HG03460 (cell line): ENCODE measurements around the gene CFAP410.
"Not testable (repeated sequence)": the region's sequence is repeated elsewhere in the genome, so short reads cannot be mapped to it uniquely, and the experiment has no call there.

ENCODE experiments used
- ATAC-seq: cut with Tn5 transposase; IDR thresholded peaks from one replicate; pipeline ENCODE4 v1.9.1; 2021; ENCODE audit not compliant: unreplicated experiment

The CFAP410 gene

GRCh38 chr21:44288251-44289110 is 50.7 kb downstream of the CFAP410 start:
- no peak for ATAC-seq

DNA sequence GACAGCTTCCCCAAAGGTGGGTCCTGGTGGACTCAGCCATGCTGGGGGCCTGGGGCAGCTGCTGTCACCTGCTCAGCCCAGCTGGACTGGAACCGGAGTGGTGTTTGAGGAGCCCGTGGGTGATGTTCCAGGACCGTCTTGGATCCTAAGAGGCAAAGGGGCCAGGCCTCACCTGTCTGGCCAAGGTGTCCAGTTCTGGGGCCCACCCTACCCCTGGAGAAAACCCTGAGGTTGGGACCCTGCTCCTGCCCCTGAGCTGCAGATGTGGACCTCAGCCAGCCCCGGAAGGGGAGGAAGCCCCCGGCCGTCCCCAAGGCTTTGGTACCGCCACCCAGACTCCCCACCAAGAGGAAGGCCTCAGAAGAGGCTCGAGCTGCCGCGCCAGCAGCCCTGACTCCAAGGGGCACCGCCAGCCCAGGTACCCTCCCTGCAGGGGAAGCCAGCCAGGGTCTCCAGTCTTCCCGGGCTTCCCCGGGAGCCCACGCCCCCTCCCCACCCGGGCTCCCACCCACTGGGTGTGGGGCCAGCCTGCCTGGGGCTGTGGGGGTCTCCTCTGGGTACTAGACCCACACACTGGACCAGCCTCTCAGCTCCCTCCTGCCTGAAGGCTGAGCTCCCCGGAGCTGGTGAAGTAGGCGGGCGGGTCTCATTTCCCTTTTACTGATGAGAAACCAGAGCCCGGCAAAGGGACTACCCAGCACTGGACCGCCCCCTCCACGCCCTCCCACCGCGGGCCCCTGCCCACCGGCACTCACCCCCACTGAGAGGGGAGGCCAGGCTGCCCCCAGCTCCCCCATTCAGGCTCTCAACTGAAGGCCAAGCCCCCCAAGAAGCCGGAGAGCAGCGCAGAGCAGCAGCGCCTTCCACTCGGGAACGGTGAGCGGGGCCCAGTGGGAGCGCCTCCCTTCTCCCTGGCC is 52.2 kb downstream of the CFAP410 start:
- ATAC-seq, result no peak

DNA sequence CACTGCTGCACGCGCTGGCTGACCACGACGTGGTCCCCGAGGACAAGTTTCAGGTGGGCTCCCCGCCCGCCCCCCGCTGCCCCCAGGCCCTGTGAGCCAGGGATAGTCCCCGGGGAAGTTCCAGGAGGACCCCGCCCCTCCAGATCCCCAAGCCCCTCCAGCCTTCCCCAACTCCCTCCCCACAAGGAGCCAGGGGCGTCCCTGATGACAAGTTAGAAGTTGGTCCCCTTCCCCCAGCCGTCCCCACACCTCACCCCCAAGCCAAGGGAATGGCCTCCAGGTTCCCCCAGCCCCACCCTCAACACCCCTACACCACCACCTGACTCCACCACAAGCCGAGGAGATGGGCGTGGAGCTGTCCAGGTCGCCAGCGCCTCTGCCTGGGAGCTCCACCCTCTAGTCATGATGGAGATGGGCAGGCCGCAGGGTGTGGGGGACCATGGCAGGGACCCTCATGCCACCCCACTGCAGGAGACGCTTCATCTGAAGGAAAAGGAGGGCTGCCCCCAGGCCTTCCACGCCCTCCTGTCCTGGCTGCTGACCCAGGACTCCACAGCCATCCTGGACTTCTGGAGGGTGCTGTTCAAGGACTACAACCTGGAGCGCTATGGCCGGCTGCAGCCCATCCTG is 53.0 kb downstream of the CFAP410 start:
- no peak for ATAC-seq

GRCh38 chr21:44285138-44285992 is 53.8 kb downstream of the CFAP410 start, which contains the start of gene AIRE:
AIRE (plus strand) TSS chr21:44285876; CDS start chr21:44286007, 131 bp downstream.
- ATAC-seq, result no peak

- no peak for ATAC-seq
Measured at GRCh38 chr21:44283948-44284347, 55.2 kb downstream of the CFAP410 start.

GRCh38 chr21:44283211-44283785 is 55.9 kb downstream of the CFAP410 start:
- ATAC-seq, result not testable (repeated sequence)

DNA sequence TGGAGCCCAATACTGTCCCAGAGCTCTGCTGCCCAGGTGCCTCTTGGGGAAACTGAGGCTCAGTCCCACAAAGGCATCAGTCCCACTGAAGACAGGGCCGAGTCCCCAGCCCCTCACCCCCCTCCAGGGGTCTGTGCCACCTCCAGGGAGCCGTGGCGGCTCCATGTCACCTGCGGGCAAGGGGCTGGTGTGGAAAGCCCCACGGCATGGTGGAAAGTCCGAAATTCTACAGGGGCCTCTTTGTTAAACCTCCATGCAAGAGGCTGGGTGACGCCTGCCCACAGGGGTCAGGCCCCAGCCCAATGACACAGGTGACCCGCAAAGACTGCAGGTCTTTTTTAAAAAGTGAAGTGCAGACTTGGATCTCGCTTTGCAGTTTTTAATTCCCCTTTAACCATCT is 56.8 kb downstream of the CFAP410 start:
- ATAC-seq, result no peak

GRCh38 chr21:44281801-44282200 is 57.4 kb downstream of the CFAP410 start:
- no peak for ATAC-seq

GRCh38 chr21:44279354-44280260 is 59.6 kb downstream of the CFAP410 start:
- no peak for ATAC-seq
